WTC11 (cell line): Measurements from ENCODE around the gene CTNNA1.

ENCODE experiments used
- CREB1 ChIP-seq: sonication (generic); formaldehyde crosslinking; IDR thresholded peaks from 2 replicates; pipeline ENCODE4 v1.8.0; 2023; ENCODE audit warnings: mild to moderate bottlenecking, missing genetic modification reagents
- ESRRA ChIP-seq: sonication (generic); formaldehyde crosslinking; IDR thresholded peaks from 2 replicates; pipeline ENCODE4 v1.8.1; 2022; ENCODE audit warnings: mild to moderate bottlenecking, missing genetic modification reagents, borderline replicate concordance
- NR1H2 ChIP-seq: sonication (generic); formaldehyde crosslinking; IDR thresholded peaks from 2 replicates; pipeline ENCODE4 v1.9.0; 2021; ENCODE audit warnings: mild to moderate bottlenecking, moderate library complexity, missing genetic modification reagents
- SP1 ChIP-seq: sonication (generic); formaldehyde crosslinking; conservative IDR thresholded peaks from 2 replicates; pipeline ENCODE4 v1.8.1; 2022; ENCODE audit warnings: missing genetic modification reagents
- TF ChIP-seq, protein P1 (sequence below): fragments of 200-600 bp; IDR thresholded peaks from 2 replicates; pipeline ENCODE4 v1.8.0; 2022; ENCODE audit warnings: antibody characterized with exemption
- TF ChIP-seq, protein P2 (sequence below): sonication (generic); formaldehyde crosslinking; IDR thresholded peaks from 2 replicates; pipeline ENCODE4 v1.8.1; 2022; ENCODE audit warnings: low read depth, missing genetic modification reagents, borderline replicate concordance
- TF ChIP-seq, protein P3 (sequence below): sonication (generic); formaldehyde crosslinking; conservative IDR thresholded peaks from 2 replicates; pipeline ENCODE4 v1.8.1; 2022; ENCODE audit warnings: mild to moderate bottlenecking, missing genetic modification reagents

DNA sequence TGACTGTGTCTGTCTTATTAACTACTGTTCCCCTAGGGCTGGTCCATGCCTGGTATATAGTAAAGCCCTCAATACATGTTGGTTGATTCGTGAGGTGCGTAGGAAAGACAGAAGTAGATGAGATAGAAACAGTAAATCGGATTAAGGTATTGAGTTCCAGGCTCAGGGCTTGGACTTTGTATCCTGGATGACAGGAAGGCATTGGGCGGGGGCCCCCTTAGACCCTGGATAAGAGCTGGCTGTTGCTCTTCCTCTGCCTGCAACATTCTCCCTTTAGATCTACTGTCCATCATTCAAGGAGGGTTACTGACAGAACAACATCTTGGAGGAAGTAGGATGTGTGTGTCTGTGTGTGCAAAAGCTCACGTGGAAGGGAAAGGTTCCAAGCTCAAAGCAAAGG lies 31.2 kb upstream of the CTNNA1 start:
- no peak for TF ChIP-seq ESRRA (CRISPR knock-in tag)
- TF ChIP-seq, protein P1, sequence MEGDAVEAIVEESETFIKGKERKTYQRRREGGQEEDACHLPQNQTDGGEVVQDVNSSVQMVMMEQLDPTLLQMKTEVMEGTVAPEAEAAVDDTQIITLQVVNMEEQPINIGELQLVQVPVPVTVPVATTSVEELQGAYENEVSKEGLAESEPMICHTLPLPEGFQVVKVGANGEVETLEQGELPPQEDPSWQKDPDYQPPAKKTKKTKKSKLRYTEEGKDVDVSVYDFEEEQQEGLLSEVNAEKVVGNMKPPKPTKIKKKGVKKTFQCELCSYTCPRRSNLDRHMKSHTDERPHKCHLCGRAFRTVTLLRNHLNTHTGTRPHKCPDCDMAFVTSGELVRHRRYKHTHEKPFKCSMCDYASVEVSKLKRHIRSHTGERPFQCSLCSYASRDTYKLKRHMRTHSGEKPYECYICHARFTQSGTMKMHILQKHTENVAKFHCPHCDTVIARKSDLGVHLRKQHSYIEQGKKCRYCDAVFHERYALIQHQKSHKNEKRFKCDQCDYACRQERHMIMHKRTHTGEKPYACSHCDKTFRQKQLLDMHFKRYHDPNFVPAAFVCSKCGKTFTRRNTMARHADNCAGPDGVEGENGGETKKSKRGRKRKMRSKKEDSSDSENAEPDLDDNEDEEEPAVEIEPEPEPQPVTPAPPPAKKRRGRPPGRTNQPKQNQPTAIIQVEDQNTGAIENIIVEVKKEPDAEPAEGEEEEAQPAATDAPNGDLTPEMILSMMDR = no peak
- TF ChIP-seq, protein P2, sequence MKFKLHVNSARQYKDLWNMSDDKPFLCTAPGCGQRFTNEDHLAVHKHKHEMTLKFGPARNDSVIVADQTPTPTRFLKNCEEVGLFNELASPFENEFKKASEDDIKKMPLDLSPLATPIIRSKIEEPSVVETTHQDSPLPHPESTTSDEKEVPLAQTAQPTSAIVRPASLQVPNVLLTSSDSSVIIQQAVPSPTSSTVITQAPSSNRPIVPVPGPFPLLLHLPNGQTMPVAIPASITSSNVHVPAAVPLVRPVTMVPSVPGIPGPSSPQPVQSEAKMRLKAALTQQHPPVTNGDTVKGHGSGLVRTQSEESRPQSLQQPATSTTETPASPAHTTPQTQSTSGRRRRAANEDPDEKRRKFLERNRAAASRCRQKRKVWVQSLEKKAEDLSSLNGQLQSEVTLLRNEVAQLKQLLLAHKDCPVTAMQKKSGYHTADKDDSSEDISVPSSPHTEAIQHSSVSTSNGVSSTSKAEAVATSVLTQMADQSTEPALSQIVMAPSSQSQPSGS (CRISPR knock-in tag) = no peak
- no peak for TF ChIP-seq NR1H2 (CRISPR knock-in tag)
- TF ChIP-seq SP1 = no peak
- no peak for TF ChIP-seq CREB1 (CRISPR knock-in tag)
- TF ChIP-seq, protein P3, sequence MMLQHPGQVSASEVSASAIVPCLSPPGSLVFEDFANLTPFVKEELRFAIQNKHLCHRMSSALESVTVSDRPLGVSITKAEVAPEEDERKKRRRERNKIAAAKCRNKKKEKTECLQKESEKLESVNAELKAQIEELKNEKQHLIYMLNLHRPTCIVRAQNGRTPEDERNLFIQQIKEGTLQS (CRISPR knock-in tag) = no peak
